SK-N-SH (cell line): ENCODE results near the gene NFASC. TPM values are rescaled to one million over a fixed set of nuclear protein-coding genes. Genes with fewer than 3 reads are reported as not detected.

Experiments used
- CTCF ChIA-PET: fragments of 300-600, 350-600 bp; formaldehyde crosslinking; extraction: SDS; loops from one replicate; lab custom pipeline; 2021; lab: Yijun Ruan, JAX
- POLR2A ChIA-PET: fragments of 350-600 bp; sonication (Branson Sonifier 250); formaldehyde crosslinking; extraction: SDS; loops from one replicate; lab custom pipeline; 2020; ENCODE audit warnings: antibody characterized with exemption, inconsistent platforms; lab: Yijun Ruan, JAX
- DNase-seq: peaks from one replicate; pipeline ENCODE4 v3.0.0; 2012
- H2AFZ ChIP-seq: fragments of 200-600 bp; sonication (generic); 2 replicates; pipeline ENCODE4 v1.8.1; 2016; ENCODE audit warnings: antibody characterized with exemption, mild to moderate bottlenecking, low read depth
- H3F3A ChIP-seq: fragments of 200-600 bp; sonication (generic); replicated peaks from 2 replicates; pipeline ENCODE3; 2016; ENCODE audit warnings: antibody characterized with exemption, mild to moderate bottlenecking; ENCODE audit not compliant: insufficient read depth
- H3K27ac ChIP-seq, 2 experiments: fragments of 200-500 bp in 1 of 2; fragments of 200-600 bp in 1 of 2; sonication (Bioruptor generic) in 1 of 2; sonication (generic), shearing (Covaris generic) in 1 of 2; 2 replicates each; pipeline versions ENCODE4 v1.5.1 to v1.6.1; 2014 to 2016; ENCODE audit warnings: low read depth in 2 of 2, inconsistent platforms in 1 of 2, low read length in 1 of 2, mild to moderate bottlenecking in 1 of 2, mixed read lengths in 1 of 2
- H3K27me3 ChIP-seq: fragments of 200-600 bp; sonication (generic), shearing (Covaris generic); 2 replicates; pipeline ENCODE4 v1.6.1; 2016; ENCODE audit warnings: mixed run types; ENCODE audit not compliant: insufficient read depth
- H3K36me3 ChIP-seq, 2 experiments: fragments of 200-500 bp in 1 of 2; fragments of 200-600 bp in 1 of 2; sonication (Bioruptor generic) in 1 of 2; sonication (generic) in 1 of 2; replicated peaks in 1 of 2; 2 replicates each; pipeline versions ENCODE3 to v1.5.1; 2014 to 2016; ENCODE audit warnings: low read length in 1 of 2, mild to moderate bottlenecking in 1 of 2; ENCODE audit not compliant: insufficient read depth in 2 of 2, control insufficient read depth in 1 of 2
- H3K4me1 ChIP-seq, 2 experiments: fragments of 200-500 bp in 1 of 2; fragments of 200-600 bp in 1 of 2; sonication (Bioruptor generic) in 1 of 2; sonication (generic), shearing (Covaris generic) in 1 of 2; 2 replicates each; pipeline versions ENCODE4 v1.5.1 to v1.6.1; 2014 to 2016; ENCODE audit warnings: low read depth in 1 of 2, low read length in 1 of 2, mixed run types in 1 of 2; ENCODE audit not compliant: insufficient read depth in 2 of 2, control insufficient read depth in 1 of 2
- H3K4me2 ChIP-seq: fragments of 200-600 bp; sonication (generic), shearing (Covaris generic); 2 replicates; pipeline ENCODE4 v1.6.1; 2017; ENCODE audit warnings: mixed run types
- H3K4me3 ChIP-seq, 2 experiments: fragments of 200-500 bp in 1 of 2; fragments of 200-600 bp in 1 of 2; sonication (Bioruptor generic) in 1 of 2; sonication (generic), shearing (Covaris generic) in 1 of 2; 2 replicates each; pipeline versions ENCODE4 v1.5.1 to v1.8.1; 2014 to 2016; ENCODE audit warnings: low read depth in 2 of 2, inconsistent platforms in 1 of 2, low read length in 1 of 2, mild to moderate bottlenecking in 1 of 2, mixed read lengths in 1 of 2, moderate library complexity in 1 of 2
- H3K79me2 ChIP-seq: fragments of 200-600 bp; sonication (generic); 2 replicates; pipeline ENCODE4 v1.8.1; 2017; ENCODE audit warnings: mild to moderate bottlenecking; ENCODE audit not compliant: insufficient read depth
- H3K9ac ChIP-seq: fragments of 200-600 bp; sonication (generic); 2 replicates; pipeline ENCODE4 v1.6.1; 2017; ENCODE audit warnings: mixed run types
- H3K9me2 ChIP-seq: fragments of 200-600 bp; sonication (generic); 2 replicates; pipeline ENCODE4 v1.6.1; 2017; ENCODE audit warnings: mixed run types
- H3K9me3 ChIP-seq: fragments of 200-600 bp; sonication (generic); 2 replicates; pipeline ENCODE4 v1.6.1; 2017; ENCODE audit warnings: mixed run types, mild to moderate bottlenecking, moderate library complexity
- H4K20me1 ChIP-seq: fragments of 200-600 bp; sonication (generic); 2 replicates; pipeline ENCODE4 v1.6.1; 2017; ENCODE audit warnings: mild to moderate bottlenecking, mixed run types; ENCODE audit not compliant: insufficient read depth
- CHD2 ChIP-seq: fragments of 150-350 bp; IDR thresholded peaks from 2 replicates; pipeline ENCODE4 v1.6.1; 2018; ENCODE audit warnings: low read length; ENCODE audit not compliant: partially characterized antibody
- EZH2phosphoT487 ChIP-seq: fragments of 200-600 bp; sonication (generic); IDR thresholded peaks from 2 replicates; pipeline ENCODE4 v1.6.1; 2017; ENCODE audit warnings: low read depth, mixed run types, mild to moderate bottlenecking, antibody characterized with exemption, moderate library complexity, borderline replicate concordance
- FOXM1 ChIP-seq: IDR thresholded peaks from 2 replicates; pipeline ENCODE4 v1.4.0; 2012; ENCODE audit warnings: low read depth, mild to moderate bottlenecking
- JUND ChIP-seq: IDR thresholded peaks from 2 replicates; pipeline ENCODE4 v1.4.0; 2012
- RAD21 ChIP-seq: IDR thresholded peaks from 2 replicates; pipeline ENCODE4 v1.6.1; 2012; ENCODE audit warnings: mild to moderate bottlenecking, low read length
- TCF12 ChIP-seq: IDR thresholded peaks from 2 replicates; pipeline ENCODE4 v1.4.0; 2012
- USF1 ChIP-seq: IDR thresholded peaks from 2 replicates; pipeline ENCODE4 v1.4.0; 2012; ENCODE audit warnings: low read depth, borderline replicate concordance
- USF2 ChIP-seq: fragments of 150-350 bp; IDR thresholded peaks from 2 replicates; pipeline ENCODE4 v1.6.1; 2017; ENCODE audit warnings: antibody characterized with exemption, low read length, low read depth, borderline replicate concordance
- ZBTB33 ChIP-seq: IDR thresholded peaks from 2 replicates; pipeline ENCODE4 v1.4.0; 2012; ENCODE audit warnings: low read depth, borderline replicate concordance
- WGBS: methylation state at CpG from one replicate; pipeline ENCODE4 v1.1.6; 2017; ENCODE audit warnings: low lambda C conversion rate; 5-methylcytosine and 5-hydroxymethylcytosine counted together
- polyA plus RNA-seq, 3 experiments: library from polyadenylated mRNA; depleted of rRNA; stranded (reverse); fragments of >200 nt; gene quantifications; 2 replicates each; pipeline ENCODE4 v1.2.3, GENCODE V29; 2012
- TF ChIP-seq, protein P1 (sequence below): fragments of 150-350 bp; IDR thresholded peaks from 2 replicates; pipeline ENCODE4 v1.6.1; 2016; ENCODE audit warnings: mild to moderate bottlenecking, low read depth, low read length
- TF ChIP-seq, protein P2 (sequence below): fragments of 200-600 bp; sonication (generic); IDR thresholded peaks from 2 replicates; pipeline ENCODE4 v1.6.1; 2017; ENCODE audit warnings: antibody characterized with exemption, mild to moderate bottlenecking, moderate library complexity

NFASC gene
- polyA plus RNA-seq, 1 of the 3 experiments (the other 2 are of a cell fraction) = 6.0 TPM

DNA sequence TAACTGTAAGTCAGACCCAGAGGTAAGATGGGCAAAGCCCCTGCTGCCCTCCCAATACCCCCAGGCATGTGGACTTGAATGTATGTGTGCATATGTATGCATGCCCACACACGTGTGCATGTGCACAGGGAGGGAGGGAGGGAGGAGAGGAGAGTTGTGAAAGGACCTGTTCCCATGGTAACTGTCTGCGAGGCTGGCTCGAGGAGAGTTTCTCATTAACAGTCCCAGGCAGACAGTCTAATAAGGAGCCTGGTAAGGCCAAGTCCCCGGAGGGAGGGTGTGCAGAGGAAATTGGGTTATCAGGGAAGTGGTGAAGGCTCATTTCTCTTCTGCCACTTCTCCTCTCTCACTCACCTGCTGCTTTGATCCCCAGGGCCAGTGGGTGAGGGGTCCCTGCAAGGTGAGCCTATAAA lies 74.9 kb downstream of the NFASC start:
- ChIA-PET CTCF (interaction anchor here (0.7 to 17.7 kb wide), 4 partner anchors 126 to 154 kb away, joined by 3 to 337 read pairs (median 3); no protein-coding TSS in a partner anchor), POLR2A (no interaction called here)
- Histone ChIP-seq H3K4me2 (no peak overlapping the region), H3K27me3 (no peaks in the 10 kb centered on the region), H3K9me3 (no peaks in the 10 kb centered on the region), H3K27ac (no peak overlapping the region), H2AFZ (no peak overlapping the region), H3F3A (no peaks in the 10 kb centered on the region), H3K36me3 (no peaks in the 10 kb centered on the region), H3K9me2 (no peaks in the 10 kb centered on the region), H3K79me2 (no peaks in the 10 kb centered on the region), H3K4me1 (no peaks in the 10 kb centered on the region), H4K20me1 (no peaks in the 10 kb centered on the region), H3K4me3 (no peak overlapping the region), H3K9ac (no peak overlapping the region)
- TF ChIP-seq USF1 (no peak), RAD21 (no peak), CHD2 (no peak), USF2 (no peak), ZBTB33 (no peak), EZH2phosphoT487 (no peak), JUND (no peak), FOXM1 (no peak), TCF12 (no peak)
- TF ChIP-seq, protein P1, sequence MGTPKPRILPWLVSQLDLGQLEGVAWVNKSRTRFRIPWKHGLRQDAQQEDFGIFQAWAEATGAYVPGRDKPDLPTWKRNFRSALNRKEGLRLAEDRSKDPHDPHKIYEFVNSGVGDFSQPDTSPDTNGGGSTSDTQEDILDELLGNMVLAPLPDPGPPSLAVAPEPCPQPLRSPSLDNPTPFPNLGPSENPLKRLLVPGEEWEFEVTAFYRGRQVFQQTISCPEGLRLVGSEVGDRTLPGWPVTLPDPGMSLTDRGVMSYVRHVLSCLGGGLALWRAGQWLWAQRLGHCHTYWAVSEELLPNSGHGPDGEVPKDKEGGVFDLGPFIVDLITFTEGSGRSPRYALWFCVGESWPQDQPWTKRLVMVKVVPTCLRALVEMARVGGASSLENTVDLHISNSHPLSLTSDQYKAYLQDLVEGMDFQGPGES = no peak
- TF ChIP-seq, protein P2, sequence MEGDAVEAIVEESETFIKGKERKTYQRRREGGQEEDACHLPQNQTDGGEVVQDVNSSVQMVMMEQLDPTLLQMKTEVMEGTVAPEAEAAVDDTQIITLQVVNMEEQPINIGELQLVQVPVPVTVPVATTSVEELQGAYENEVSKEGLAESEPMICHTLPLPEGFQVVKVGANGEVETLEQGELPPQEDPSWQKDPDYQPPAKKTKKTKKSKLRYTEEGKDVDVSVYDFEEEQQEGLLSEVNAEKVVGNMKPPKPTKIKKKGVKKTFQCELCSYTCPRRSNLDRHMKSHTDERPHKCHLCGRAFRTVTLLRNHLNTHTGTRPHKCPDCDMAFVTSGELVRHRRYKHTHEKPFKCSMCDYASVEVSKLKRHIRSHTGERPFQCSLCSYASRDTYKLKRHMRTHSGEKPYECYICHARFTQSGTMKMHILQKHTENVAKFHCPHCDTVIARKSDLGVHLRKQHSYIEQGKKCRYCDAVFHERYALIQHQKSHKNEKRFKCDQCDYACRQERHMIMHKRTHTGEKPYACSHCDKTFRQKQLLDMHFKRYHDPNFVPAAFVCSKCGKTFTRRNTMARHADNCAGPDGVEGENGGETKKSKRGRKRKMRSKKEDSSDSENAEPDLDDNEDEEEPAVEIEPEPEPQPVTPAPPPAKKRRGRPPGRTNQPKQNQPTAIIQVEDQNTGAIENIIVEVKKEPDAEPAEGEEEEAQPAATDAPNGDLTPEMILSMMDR = no peak
- peak; percentile 41 for DNase-seq
- WGBS = 36% methylated on average over 4 of the region's 4 CpGs
